ENCODE measurements around the gene L2HGDH. TPM values are rescaled to one million over a fixed set of nuclear protein-coding genes. Genes with fewer than 3 reads are reported as not detected.
A peak's percentile ranks its signal among the peaks of the same experiment; 100 is the strongest.
"Not testable (repeated sequence)": the region's sequence is repeated elsewhere in the genome, so short reads cannot be mapped to it uniquely, and the experiment has no call there.

L2HGDH gene
- total RNA-seq, 2 experiments from 2014 or later, result 9.7 to 10.0 TPM

GRCh38 chr14:50335989-50336824 lies 24.2 kb upstream of the L2HGDH start:
- Mint-ChIP-seq H3K9me3 (no peaks in the 10 kb centered on the region), H3K27me3 (no peaks in the 10 kb centered on the region), H3K27ac (no peak overlapping the region), H3K4me3 (no peak overlapping the region), H3K36me3 (ENCODE audit: low read depth) (peaks cover 11% of the 10 kb centered on the region), H3K4me1 (peaks cover 8% of the 10 kb centered on the region)
- ChIA-PET POLR2A (no interaction called here), CTCF (interaction anchor here (2.0 kb wide), 1 partner anchor 15 kb away, joined by 7 read pairs; no protein-coding TSS in a partner anchor)
- no peak for DNase-seq

GRCh38 chr14:50335389-50335788 lies 23.4 kb upstream of the L2HGDH start:
- Mint-ChIP-seq H3K4me1 (peaks cover 8% of the 10 kb centered on the region), H3K36me3 (ENCODE audit: low read depth) (peaks cover 11% of the 10 kb centered on the region), H3K9me3 (no peaks in the 10 kb centered on the region), H3K4me3 (no peak overlapping the region), H3K27ac (no peak overlapping the region), H3K27me3 (no peaks in the 10 kb centered on the region)
- POLR2A ChIA-PET, result interaction anchor here (1.2 kb wide), 1 partner anchor 29 kb away, joined by 3 read pairs; no protein-coding TSS in a partner anchor
- CTCF ChIA-PET, result interaction anchor here (2.0 kb wide), 1 partner anchor 14 kb away, joined by 7 read pairs; no protein-coding TSS in a partner anchor
- no peak for DNase-seq

- peaks cover 8% of the 10 kb centered on the region for H3K4me1 Mint-ChIP-seq
- peaks cover 15% of the 10 kb centered on the region for H3K36me3 Mint-ChIP-seq (ENCODE audit: low read depth)
- ChIA-PET POLR2A (no interaction called here), CTCF (interaction anchor here (0.8 to 2.0 kb wide), 2 partner anchors 11 to 13 kb away, joined by 3 to 7 read pairs; no protein-coding TSS in a partner anchor)
- no peaks in the 10 kb centered on the region for H3K27me3 Mint-ChIP-seq
- H3K27ac Mint-ChIP-seq, result no peak overlapping the region
- no peaks in the 10 kb centered on the region for H3K9me3 Mint-ChIP-seq
- DNase-seq, result no peak
- H3K4me3 Mint-ChIP-seq, result no peak overlapping the region
Measured at GRCh38 chr14:50334211-50334610, 22.2 kb upstream of the L2HGDH start.

GRCh38 chr14:50333014-50333509 lies 21.0 kb upstream of the L2HGDH start:
- H3K27ac Mint-ChIP-seq, result no peak overlapping the region
- peaks cover 8% of the 10 kb centered on the region for H3K4me1 Mint-ChIP-seq
- H3K36me3 Mint-ChIP-seq (ENCODE audit: low read depth), result peaks cover 15% of the 10 kb centered on the region
- no peak overlapping the region for H3K4me3 Mint-ChIP-seq
- POLR2A ChIA-PET, result interaction anchor here (1.0 kb wide), 1 partner anchor 30 kb away, joined by 3 read pairs; no protein-coding TSS in a partner anchor
- CTCF ChIA-PET, result interaction anchor here (1.2 kb wide), 1 partner anchor 12 kb away, joined by 4 read pairs; no protein-coding TSS in a partner anchor
- H3K9me3 Mint-ChIP-seq, result no peaks in the 10 kb centered on the region
- H3K27me3 Mint-ChIP-seq, result no peaks in the 10 kb centered on the region
- DNase-seq, result no peak

- no peaks in the 10 kb centered on the region for H3K9me3 Mint-ChIP-seq
- H3K36me3 Mint-ChIP-seq (ENCODE audit: low read depth), result peaks cover 15% of the 10 kb centered on the region
- ChIA-PET POLR2A (interaction anchor here (1.1 kb wide), 1 partner anchor 11 kb away, joined by 3 read pairs; no protein-coding TSS in a partner anchor), CTCF (interaction anchor here (0.7 to 1.2 kb wide), 2 partner anchors 10 to 806 kb away, joined by 3 read pairs; no protein-coding TSS in a partner anchor)
- H3K4me3 Mint-ChIP-seq, result no peak overlapping the region
- no peak overlapping the region for H3K27ac Mint-ChIP-seq
- H3K27me3 Mint-ChIP-seq, result no peaks in the 10 kb centered on the region
- DNase-seq, result no peak
- H3K4me1 Mint-ChIP-seq, result peaks cover 8% of the 10 kb centered on the region
Measured at GRCh38 chr14:50331596-50331995, 19.6 kb upstream of the L2HGDH start.

- ChIA-PET CTCF (interaction anchor here (0.6 to 3.1 kb wide), 40 partner anchors 8 to 700 kb away, joined by 3 to 40 read pairs (median 4); partner anchors contain the start of genes CDKL1, DMAC2L, DNAAF2 and L2HGDH), POLR2A (interaction anchor here (0.8 to 2.1 kb wide), 13 partner anchors 9 to 459 kb away, joined by 3 to 19 read pairs (median 5); partner anchors contain the start of genes CDKL1, DMAC2L, L2HGDH and MAP4K5)
- peaks cover 13% of the 10 kb centered on the region for H3K36me3 Mint-ChIP-seq (ENCODE audit: low read depth)
- no peaks in the 10 kb centered on the region for H3K9me3 Mint-ChIP-seq
- DNase-seq, result peak; percentile 74
- peaks cover 20% of the 10 kb centered on the region for H3K4me1 Mint-ChIP-seq
- H3K4me3 Mint-ChIP-seq, result no peak overlapping the region
- no peak overlapping the region for H3K27ac Mint-ChIP-seq
- H3K27me3 Mint-ChIP-seq, result no peaks in the 10 kb centered on the region
Measured at GRCh38 chr14:50321009-50321660, 9.1 kb upstream of the L2HGDH start.

GRCh38 chr14:50320283-50320682 lies 8.3 kb upstream of the L2HGDH start:
- Mint-ChIP-seq H3K27me3 (no peaks in the 10 kb centered on the region), H3K9me3 (no peaks in the 10 kb centered on the region), H3K4me1 (peaks cover 21% of the 10 kb centered on the region), H3K27ac (no peak overlapping the region), H3K4me3 (no peak overlapping the region), H3K36me3 (ENCODE audit: low read depth) (peaks cover 15% of the 10 kb centered on the region)
- CTCF ChIA-PET, result interaction anchor here (0.6 to 3.1 kb wide), 34 partner anchors 8 to 686 kb away, joined by 3 to 40 read pairs (median 4); partner anchors contain the start of genes CDKL1, DMAC2L, DNAAF2 and L2HGDH
- POLR2A ChIA-PET, result interaction anchor here (0.8 to 2.1 kb wide), 10 partner anchors 8 to 458 kb away, joined by 3 to 19 read pairs (median 6); partner anchors contain the start of genes CDKL1, DMAC2L, L2HGDH and MAP4K5
- DNase-seq, result no peak

GRCh38 chr14:50319721-50320120 lies 7.7 kb upstream of the L2HGDH start:
- CTCF ChIA-PET, result interaction anchor here (1.2 to 3.1 kb wide), 6 partner anchors 8 to 468 kb away, joined by 3 to 40 read pairs (median 16); partner anchors contain the start of genes DMAC2L, L2HGDH and MAP4K5
- Mint-ChIP-seq H3K27ac (no peak overlapping the region), H3K36me3 (ENCODE audit: low read depth) (peaks cover 12% of the 10 kb centered on the region), H3K27me3 (no peaks in the 10 kb centered on the region), H3K4me3 (no peak overlapping the region), H3K4me1 (peaks cover 21% of the 10 kb centered on the region), H3K9me3 (no peaks in the 10 kb centered on the region)
- no peak for DNase-seq
- POLR2A ChIA-PET, result interaction anchor here (1.4 to 2.1 kb wide), 3 partner anchors 31 to 77 kb away, joined by 3 to 14 read pairs (median 8); partner anchors contain the start of gene CDKL1

- POLR2A ChIA-PET, result no interaction called here
- CTCF ChIA-PET, result no interaction called here
- peaks cover 22% of the 10 kb centered on the region for H3K4me1 Mint-ChIP-seq
Measured at GRCh38 chr14:50319293-50319692, 7.3 kb upstream of the L2HGDH start.

GRCh38 chr14:50318031-50318626 lies 6.1 kb upstream of the L2HGDH start:
- peaks cover 13% of the 10 kb centered on the region for H3K36me3 Mint-ChIP-seq (ENCODE audit: low read depth)
- CTCF ChIA-PET, result interaction anchor here (1.0 to 1.1 kb wide), 3 partner anchors 212 to 541 kb away, joined by 3 read pairs; no protein-coding TSS in a partner anchor
- peaks cover 29% of the 10 kb centered on the region for H3K4me1 Mint-ChIP-seq
- peaks cover 3% of the 10 kb centered on the region for H3K9me3 Mint-ChIP-seq
- DNase-seq, result no peak
- H3K4me3 Mint-ChIP-seq, result no peak overlapping the region
- POLR2A ChIA-PET, result interaction anchor here (1.0 to 1.5 kb wide), 2 partner anchors 211 to 214 kb away, joined by 4 read pairs; partner anchors contain the start of gene MAP4K5
- H3K27me3 Mint-ChIP-seq, result no peaks in the 10 kb centered on the region
- no peak overlapping the region for H3K27ac Mint-ChIP-seq

More at GRCh38 chr14:50319293-50319692, 7.3 kb upstream of the L2HGDH start:
- no peak overlapping the region for H3K27ac Mint-ChIP-seq
- peaks cover under 1% of the 10 kb centered on the region for H3K9me3 Mint-ChIP-seq
- peaks cover 11% of the 10 kb centered on the region for H3K36me3 Mint-ChIP-seq (ENCODE audit: low read depth)
- no peak overlapping the region for H3K4me3 Mint-ChIP-seq
- DNase-seq, result no peak
- H3K27me3 Mint-ChIP-seq, result no peaks in the 10 kb centered on the region

- POLR2A ChIA-PET, H3K9me3 Mint-ChIP-seq, H3K27ac Mint-ChIP-seq, CTCF ChIA-PET, DNase-seq, H3K4me3 Mint-ChIP-seq, H3K27me3 Mint-ChIP-seq: not testable (repeated sequence)
- peaks cover 37% of the 10 kb centered on the region for H3K4me1 Mint-ChIP-seq
- peaks cover 19% of the 10 kb centered on the region for H3K36me3 Mint-ChIP-seq (ENCODE audit: low read depth)
Measured at GRCh38 chr14:50314098-50314497, 2.1 kb upstream of the L2HGDH start.

GRCh38 chr14:50312734-50313054 lies 665 bp upstream of the L2HGDH start:
- ChIA-PET POLR2A (interaction anchor here (0.7 to 3.2 kb wide), 19 partner anchors 8 to 727 kb away, joined by 3 to 32 read pairs (median 6); partner anchors contain the start of genes ARF6, CDKL1, DNAAF2 and MAP4K5), CTCF (interaction anchor here (0.6 to 3.1 kb wide), 10 partner anchors 9 to 680 kb away, joined by 3 to 40 read pairs (median 4); partner anchors contain the start of gene MAP4K5)
- Mint-ChIP-seq H3K4me1 (peaks cover 35% of the 10 kb centered on the region), H3K27ac (peak overlapping the region; percentile 81), H3K9me3 (peaks cover 3% of the 10 kb centered on the region), H3K4me3 (peak overlapping the region; percentile 95), H3K27me3 (no peaks in the 10 kb centered on the region), H3K36me3 (ENCODE audit: low read depth) (peaks cover 22% of the 10 kb centered on the region)
- DNase-seq, result no peak

All from activated CD4-positive, alpha-beta memory T cell treated with anti-CD3 and anti-CD28 coated beads, Interleukin-2, amount 10 ng/mL, durations not matched to agents 7 days and 5 days (primary cell).